HEK293 (cell line): Measurements from ENCODE around the gene PSMD12.

Source experiments
- CTCF ChIA-PET: fragments of 350-600 bp; formaldehyde crosslinking; extraction: SDS; loops from one replicate; lab custom pipeline; 2021; ENCODE audit warnings: antibody characterized with exemption; lab: Yijun Ruan, JAX
- POLR2A ChIA-PET: fragments of 300-600 bp; formaldehyde crosslinking; extraction: SDS; loops from one replicate; lab custom pipeline; 2020; ENCODE audit warnings: antibody characterized with exemption, inconsistent platforms; lab: Yijun Ruan, JAX
- H3K27ac ChIP-seq: fragments of 200-500 bp; sonication (Bioruptor generic); 2 replicates; pipeline ENCODE4 v1.5.1; 2014; ENCODE audit warnings: low read depth, low read length, control low read depth, inconsistent platforms; ENCODE audit errors: extremely low read depth
- H3K36me3 ChIP-seq, 2 experiments: fragments of 200-500 bp in 1 of 2; sonication (Bioruptor generic) in 1 of 2; 1 replicate in 1 of 2; 2 replicates in 1 of 2; pipeline ENCODE4 v1.5.1; 2014 to 2017; ENCODE audit warnings: inconsistent platforms in 2 of 2, low read length in 2 of 2; ENCODE audit not compliant: control insufficient read depth in 2 of 2, insufficient read depth in 1 of 2
- H3K4me1 ChIP-seq: fragments of 200-500 bp; sonication (Bioruptor generic); 2 replicates; pipeline ENCODE4 v1.5.1; 2014; ENCODE audit warnings: mild to moderate bottlenecking, low read length, inconsistent platforms; ENCODE audit not compliant: control insufficient read depth, insufficient read depth
- H3K4me3 ChIP-seq: 2 replicates; pipeline ENCODE4 v1.5.1; 2011; ENCODE audit warnings: low read depth, mild to moderate bottlenecking, control low read depth, low read length, moderate library complexity
- H3K9me3 ChIP-seq: fragments of 200-500 bp; sonication (Bioruptor generic); 2 replicates; pipeline ENCODE4 v1.5.1; 2014; ENCODE audit warnings: low read depth, low read length, inconsistent platforms; ENCODE audit not compliant: control insufficient read depth, insufficient read depth
- HOXA7 ChIP-seq: sonication (generic); formaldehyde crosslinking; IDR thresholded peaks from 2 replicates; pipeline ENCODE4 v1.8.1; 2022; ENCODE audit warnings: missing genetic modification reagents, borderline replicate concordance
- MZF1 ChIP-seq: fragments of 450-650 bp; formaldehyde crosslinking; IDR thresholded peaks from 2 replicates; pipeline ENCODE4 v1.5.1; 2017; ENCODE audit warnings: missing biosample characterization, missing genetic modification characterization, borderline replicate concordance
- SALL2 ChIP-seq: fragments of 450-650 bp; formaldehyde crosslinking; IDR thresholded peaks from 2 replicates; pipeline ENCODE4 v1.5.0; 2017; ENCODE audit warnings: missing biosample characterization, mild to moderate bottlenecking, missing genetic modification characterization, borderline replicate concordance
- YY1 ChIP-seq: fragments of 450-650 bp; formaldehyde crosslinking; IDR thresholded peaks from 2 replicates; pipeline ENCODE4 v1.5.1; 2018; ENCODE audit warnings: missing biosample characterization, missing genetic modification characterization
- ZNF426 ChIP-seq: fragments of 450-650 bp; formaldehyde crosslinking; IDR thresholded peaks from 2 replicates; pipeline ENCODE4 v1.5.1; 2017; ENCODE audit warnings: missing biosample characterization, missing genetic modification characterization, mild to moderate bottlenecking, inconsistent platforms, moderate library complexity
- ZNF600 ChIP-seq: fragments of 450-650 bp; formaldehyde crosslinking; IDR thresholded peaks from 2 replicates; pipeline ENCODE4 v1.5.1; 2016; ENCODE audit warnings: missing biosample characterization, missing genetic modification characterization
- ZNF785 ChIP-seq: fragments of 450-650 bp; formaldehyde crosslinking; IDR thresholded peaks from 2 replicates; pipeline ENCODE4 v1.5.1; 2016; ENCODE audit warnings: missing biosample characterization, missing genetic modification characterization
- ZNF792 ChIP-seq: fragments of 450-650 bp; formaldehyde crosslinking; IDR thresholded peaks from 2 replicates; pipeline ENCODE4 v1.5.1; 2016; ENCODE audit warnings: missing biosample characterization, missing genetic modification characterization
- TF ChIP-seq, protein P1 (sequence below): fragments of 450-650 bp; formaldehyde crosslinking; IDR thresholded peaks from 2 replicates; pipeline ENCODE4 v1.5.1; 2016; ENCODE audit warnings: missing biosample characterization, missing genetic modification characterization
- TF ChIP-seq, protein P2 (sequence below): fragments of 450-650 bp; formaldehyde crosslinking; IDR thresholded peaks from 2 replicates; pipeline ENCODE4 v1.5.1; 2016; ENCODE audit warnings: missing biosample characterization, missing genetic modification characterization
- TF ChIP-seq, protein P3 (sequence below): fragments of 450-650 bp; formaldehyde crosslinking; IDR thresholded peaks from 2 replicates; pipeline ENCODE4 v1.5.1; 2016; ENCODE audit warnings: missing biosample characterization, missing genetic modification characterization
- TF ChIP-seq, protein P4 (sequence below): fragments of 450-650 bp; formaldehyde crosslinking; IDR thresholded peaks from 2 replicates; pipeline ENCODE4 v1.5.1; 2017; ENCODE audit warnings: missing biosample characterization, missing genetic modification characterization
- TF ChIP-seq, protein P5 (sequence below): fragments of 450-650 bp; formaldehyde crosslinking; IDR thresholded peaks from 2 replicates; pipeline ENCODE4 v1.5.1; 2016; ENCODE audit warnings: missing biosample characterization, missing genetic modification characterization, borderline replicate concordance
- TF ChIP-seq, protein P6 (sequence below): fragments of 450-650 bp; formaldehyde crosslinking; IDR thresholded peaks from 2 replicates; pipeline ENCODE4 v1.5.1; 2016; ENCODE audit warnings: missing biosample characterization, missing genetic modification characterization

PSMD12 gene

DNA sequence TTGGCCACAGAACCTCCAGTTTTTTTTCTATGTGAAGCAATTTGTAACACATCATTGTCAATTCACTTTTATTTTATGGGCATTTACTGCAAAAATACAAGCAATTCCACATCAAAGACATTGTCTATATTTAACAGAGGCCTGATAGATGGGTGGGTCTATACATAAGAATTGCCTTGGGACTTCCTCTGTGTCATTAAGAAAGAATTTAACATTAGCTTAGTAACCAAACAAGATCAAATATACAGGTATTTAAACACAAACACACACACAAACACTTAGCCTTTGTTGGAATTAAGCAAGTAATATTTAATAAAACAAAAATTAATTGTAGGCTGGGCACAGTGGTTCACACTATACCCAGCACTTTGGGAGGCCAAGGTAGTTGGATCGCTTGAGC lies 6.4 kb upstream of the PSMD12 start (continued):
- TF ChIP-seq, protein P1, sequence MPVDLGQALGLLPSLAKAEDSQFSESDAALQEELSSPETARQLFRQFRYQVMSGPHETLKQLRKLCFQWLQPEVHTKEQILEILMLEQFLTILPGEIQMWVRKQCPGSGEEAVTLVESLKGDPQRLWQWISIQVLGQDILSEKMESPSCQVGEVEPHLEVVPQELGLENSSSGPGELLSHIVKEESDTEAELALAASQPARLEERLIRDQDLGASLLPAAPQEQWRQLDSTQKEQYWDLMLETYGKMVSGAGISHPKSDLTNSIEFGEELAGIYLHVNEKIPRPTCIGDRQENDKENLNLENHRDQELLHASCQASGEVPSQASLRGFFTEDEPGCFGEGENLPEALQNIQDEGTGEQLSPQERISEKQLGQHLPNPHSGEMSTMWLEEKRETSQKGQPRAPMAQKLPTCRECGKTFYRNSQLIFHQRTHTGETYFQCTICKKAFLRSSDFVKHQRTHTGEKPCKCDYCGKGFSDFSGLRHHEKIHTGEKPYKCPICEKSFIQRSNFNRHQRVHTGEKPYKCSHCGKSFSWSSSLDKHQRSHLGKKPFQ (tag by site-specific recombination) = no peak
- TF ChIP-seq MZF1 (tag by site-specific recombination) (no peak), YY1 (tag by site-specific recombination) (no peak), ZNF792 (tag by site-specific recombination) (no peak)
- TF ChIP-seq, protein P2, sequence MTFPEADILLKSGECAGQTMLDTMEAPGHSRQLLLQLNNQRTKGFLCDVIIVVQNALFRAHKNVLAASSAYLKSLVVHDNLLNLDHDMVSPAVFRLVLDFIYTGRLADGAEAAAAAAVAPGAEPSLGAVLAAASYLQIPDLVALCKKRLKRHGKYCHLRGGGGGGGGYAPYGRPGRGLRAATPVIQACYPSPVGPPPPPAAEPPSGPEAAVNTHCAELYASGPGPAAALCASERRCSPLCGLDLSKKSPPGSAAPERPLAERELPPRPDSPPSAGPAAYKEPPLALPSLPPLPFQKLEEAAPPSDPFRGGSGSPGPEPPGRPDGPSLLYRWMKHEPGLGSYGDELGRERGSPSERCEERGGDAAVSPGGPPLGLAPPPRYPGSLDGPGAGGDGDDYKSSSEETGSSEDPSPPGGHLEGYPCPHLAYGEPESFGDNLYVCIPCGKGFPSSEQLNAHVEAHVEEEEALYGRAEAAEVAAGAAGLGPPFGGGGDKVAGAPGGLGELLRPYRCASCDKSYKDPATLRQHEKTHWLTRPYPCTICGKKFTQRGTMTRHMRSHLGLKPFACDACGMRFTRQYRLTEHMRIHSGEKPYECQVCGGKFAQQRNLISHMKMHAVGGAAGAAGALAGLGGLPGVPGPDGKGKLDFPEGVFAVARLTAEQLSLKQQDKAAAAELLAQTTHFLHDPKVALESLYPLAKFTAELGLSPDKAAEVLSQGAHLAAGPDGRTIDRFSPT (tag by site-specific recombination) = no peak
- TF ChIP-seq, protein P3, sequence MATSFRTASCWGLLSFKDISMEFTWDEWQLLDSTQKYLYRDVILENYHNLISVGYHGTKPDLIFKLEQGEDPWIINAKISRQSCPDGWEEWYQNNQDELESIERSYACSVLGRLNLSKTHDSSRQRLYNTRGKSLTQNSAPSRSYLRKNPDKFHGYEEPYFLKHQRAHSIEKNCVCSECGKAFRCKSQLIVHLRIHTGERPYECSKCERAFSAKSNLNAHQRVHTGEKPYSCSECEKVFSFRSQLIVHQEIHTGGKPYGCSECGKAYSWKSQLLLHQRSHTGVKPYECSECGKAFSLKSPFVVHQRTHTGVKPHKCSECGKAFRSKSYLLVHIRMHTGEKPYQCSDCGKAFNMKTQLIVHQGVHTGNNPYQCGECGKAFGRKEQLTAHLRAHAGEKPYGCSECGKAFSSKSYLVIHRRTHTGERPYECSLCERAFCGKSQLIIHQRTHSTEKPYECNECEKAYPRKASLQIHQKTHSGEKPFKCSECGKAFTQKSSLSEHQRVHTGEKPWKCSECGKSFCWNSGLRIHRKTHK = no peak
- TF ChIP-seq, protein P4, sequence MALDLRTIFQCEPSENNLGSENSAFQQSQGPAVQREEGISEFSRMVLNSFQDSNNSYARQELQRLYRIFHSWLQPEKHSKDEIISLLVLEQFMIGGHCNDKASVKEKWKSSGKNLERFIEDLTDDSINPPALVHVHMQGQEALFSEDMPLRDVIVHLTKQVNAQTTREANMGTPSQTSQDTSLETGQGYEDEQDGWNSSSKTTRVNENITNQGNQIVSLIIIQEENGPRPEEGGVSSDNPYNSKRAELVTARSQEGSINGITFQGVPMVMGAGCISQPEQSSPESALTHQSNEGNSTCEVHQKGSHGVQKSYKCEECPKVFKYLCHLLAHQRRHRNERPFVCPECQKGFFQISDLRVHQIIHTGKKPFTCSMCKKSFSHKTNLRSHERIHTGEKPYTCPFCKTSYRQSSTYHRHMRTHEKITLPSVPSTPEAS (tag by site-specific recombination) = no peak

DNA sequence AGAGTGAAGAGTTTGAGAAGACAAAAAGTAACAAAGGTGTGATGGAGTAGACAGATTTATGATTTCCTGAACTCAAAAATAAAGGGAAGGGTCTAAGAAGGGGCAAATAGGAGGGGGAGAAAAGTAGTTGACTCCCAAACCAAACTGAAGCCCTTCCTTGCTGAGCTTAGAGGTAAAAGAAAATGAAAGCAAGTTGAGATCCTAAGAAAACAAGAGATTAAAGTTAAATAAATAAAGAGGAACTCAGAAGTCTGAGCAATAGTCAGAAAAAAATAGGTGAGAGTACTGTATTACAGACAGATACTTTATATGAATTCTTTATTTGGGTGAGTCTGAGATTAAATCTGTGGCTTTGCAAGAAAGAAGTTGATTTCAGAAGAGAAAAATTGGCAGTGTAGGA lies 3.3 kb upstream of the PSMD12 start:
- ChIA-PET POLR2A (no interaction called here), CTCF (interaction anchor here (0.6 to 1.3 kb wide), 4 partner anchors 9 to 1004 kb away, joined by 4 to 8 read pairs (median 6); no protein-coding TSS in a partner anchor)
- Histone ChIP-seq H3K4me1 (0 out of 2 replicates have a peak, but pooled peaks cover 2% of the 10 kb centered on the region), H3K36me3 (no peaks in the 10 kb centered on the region), H3K9me3 (no peaks in the 10 kb centered on the region), H3K4me3 (no peak overlapping the region), H3K27ac (no peak overlapping the region)
- TF ChIP-seq, protein P5, sequence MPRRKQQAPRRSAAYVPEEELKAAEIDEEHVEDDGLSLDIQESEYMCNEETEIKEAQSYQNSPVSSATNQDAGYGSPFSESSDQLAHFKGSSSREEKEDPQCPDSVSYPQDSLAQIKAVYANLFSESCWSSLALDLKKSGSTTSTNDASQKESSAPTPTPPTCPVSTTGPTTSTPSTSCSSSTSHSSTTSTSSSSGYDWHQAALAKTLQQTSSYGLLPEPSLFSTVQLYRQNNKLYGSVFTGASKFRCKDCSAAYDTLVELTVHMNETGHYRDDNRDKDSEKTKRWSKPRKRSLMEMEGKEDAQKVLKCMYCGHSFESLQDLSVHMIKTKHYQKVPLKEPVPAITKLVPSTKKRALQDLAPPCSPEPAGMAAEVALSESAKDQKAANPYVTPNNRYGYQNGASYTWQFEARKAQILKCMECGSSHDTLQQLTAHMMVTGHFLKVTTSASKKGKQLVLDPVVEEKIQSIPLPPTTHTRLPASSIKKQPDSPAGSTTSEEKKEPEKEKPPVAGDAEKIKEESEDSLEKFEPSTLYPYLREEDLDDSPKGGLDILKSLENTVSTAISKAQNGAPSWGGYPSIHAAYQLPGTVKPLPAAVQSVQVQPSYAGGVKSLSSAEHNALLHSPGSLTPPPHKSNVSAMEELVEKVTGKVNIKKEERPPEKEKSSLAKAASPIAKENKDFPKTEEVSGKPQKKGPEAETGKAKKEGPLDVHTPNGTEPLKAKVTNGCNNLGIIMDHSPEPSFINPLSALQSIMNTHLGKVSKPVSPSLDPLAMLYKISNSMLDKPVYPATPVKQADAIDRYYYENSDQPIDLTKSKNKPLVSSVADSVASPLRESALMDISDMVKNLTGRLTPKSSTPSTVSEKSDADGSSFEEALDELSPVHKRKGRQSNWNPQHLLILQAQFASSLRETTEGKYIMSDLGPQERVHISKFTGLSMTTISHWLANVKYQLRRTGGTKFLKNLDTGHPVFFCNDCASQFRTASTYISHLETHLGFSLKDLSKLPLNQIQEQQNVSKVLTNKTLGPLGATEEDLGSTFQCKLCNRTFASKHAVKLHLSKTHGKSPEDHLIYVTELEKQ = no peak
- TF ChIP-seq SALL2 (tag by site-specific recombination) (no peak), ZNF785 (no peak), ZNF600 (tag by site-specific recombination) (no peak), HOXA7 (CRISPR knock-in tag) (no peak), ZNF426 (tag by site-specific recombination) (no peak)
- TF ChIP-seq, protein P6, sequence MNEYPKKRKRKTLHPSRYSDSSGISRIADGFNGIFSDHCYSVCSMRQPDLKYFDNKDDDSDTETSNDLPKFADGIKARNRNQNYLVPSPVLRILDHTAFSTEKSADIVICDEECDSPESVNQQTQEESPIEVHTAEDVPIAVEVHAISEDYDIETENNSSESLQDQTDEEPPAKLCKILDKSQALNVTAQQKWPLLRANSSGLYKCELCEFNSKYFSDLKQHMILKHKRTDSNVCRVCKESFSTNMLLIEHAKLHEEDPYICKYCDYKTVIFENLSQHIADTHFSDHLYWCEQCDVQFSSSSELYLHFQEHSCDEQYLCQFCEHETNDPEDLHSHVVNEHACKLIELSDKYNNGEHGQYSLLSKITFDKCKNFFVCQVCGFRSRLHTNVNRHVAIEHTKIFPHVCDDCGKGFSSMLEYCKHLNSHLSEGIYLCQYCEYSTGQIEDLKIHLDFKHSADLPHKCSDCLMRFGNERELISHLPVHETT (tag by site-specific recombination) = no peak
